Stimulated activated CD8-positive, alpha-beta memory T cell treated with anti-CD3 and anti-CD28 coated beads, Interleukin-7, amount 100 ng/mL, for 48 hours (primary cell): Measurements from ENCODE around the gene ACSS1.

Source experiments
- DNase-seq, 2 donors: peaks; one replicate each; pipeline ENCODE4 v3.0.0-alpha.2; 2020; ENCODE audit warnings: low read depth in 1 of 2; ENCODE audit errors: extremely low read depth in 1 of 2

ACSS1 gene

DNA sequence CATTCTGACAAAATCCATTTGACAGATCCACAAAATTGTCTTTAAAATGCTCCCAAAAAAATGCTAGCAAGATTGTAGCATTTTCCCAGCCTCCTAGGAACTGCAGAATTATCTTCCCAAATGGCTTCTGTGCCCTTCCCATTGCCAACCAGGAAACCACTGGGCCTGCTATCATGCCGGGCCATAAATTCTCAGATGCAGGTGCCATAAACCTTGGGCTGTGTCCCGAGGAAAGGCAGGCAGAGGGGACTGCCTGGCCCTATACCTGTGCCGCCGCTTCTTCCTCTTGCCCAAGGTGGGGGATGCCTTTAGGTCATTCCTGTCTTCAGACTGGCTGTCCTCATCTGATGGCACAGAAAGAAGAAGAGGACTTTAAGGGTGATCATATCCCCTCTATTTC lies 21.2 kb upstream of the ACSS1 start:
- DNase-seq = no peak

DNA sequence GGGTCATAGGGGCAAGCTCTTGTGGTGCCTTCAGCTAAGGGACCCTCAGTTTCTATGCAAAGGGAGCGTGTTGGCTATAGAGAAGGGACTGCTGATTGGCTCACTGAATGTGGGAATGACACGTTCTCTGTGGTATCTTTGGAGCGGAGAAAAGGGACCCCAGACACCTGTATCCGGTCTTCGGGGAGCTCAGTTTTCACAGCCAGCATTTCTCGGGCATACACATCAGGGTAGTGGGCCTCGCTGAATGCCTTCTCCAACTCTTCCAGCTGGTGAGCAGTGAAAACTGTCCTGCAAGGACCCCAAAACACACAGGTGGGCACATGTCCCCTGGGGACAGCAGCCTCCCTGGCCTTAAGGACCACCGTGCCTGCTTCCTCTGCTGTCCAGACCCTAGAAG lies 20.7 kb upstream of the ACSS1 start:
- DNase-seq = no peak

GRCh38 chr20:25077610-25078169 lies 19.8 kb upstream of the ACSS1 start:
- no peak for DNase-seq

DNA sequence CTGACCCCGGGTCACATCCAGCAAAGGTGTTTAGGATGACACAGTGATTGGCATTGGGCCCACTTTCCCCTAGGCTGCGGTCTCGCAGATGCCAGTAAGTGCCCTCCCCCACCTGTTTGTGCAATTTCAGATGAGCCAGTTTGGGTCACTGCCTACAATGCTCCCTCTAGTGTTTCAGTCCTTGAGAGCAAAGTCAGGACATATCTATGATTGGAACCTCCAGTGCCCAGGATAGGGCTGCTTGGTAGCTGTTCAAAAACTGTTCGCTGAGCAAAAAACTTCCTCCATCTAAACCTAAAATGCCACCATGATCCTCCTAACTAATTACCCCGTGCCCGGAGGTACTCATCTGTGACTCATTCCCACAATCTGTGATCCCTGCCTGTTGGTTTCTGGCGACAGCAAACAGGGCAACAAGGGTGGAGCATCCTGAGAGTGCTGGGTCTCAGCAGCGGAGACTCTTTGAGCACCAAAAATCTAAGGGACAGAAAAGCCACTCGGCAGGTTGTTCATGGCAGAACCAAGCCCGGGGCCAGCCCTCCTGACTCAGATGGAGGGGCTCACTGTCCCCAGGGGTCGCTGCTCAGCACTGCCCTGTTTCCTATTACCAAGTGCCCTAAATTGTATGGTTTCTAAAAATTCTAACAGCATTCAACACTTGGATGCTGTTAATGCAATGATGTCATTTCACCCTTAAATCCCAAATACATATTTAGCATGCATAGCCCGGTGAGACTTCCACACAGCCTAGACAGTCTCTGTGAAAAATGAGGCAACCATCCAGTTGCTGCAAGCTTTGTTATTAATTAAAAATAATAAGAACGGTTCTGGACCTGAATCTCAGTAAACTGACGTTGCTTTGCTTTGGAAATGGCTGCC lies 19.0 kb upstream of the ACSS1 start:
- DNase-seq = no peak

DNA sequence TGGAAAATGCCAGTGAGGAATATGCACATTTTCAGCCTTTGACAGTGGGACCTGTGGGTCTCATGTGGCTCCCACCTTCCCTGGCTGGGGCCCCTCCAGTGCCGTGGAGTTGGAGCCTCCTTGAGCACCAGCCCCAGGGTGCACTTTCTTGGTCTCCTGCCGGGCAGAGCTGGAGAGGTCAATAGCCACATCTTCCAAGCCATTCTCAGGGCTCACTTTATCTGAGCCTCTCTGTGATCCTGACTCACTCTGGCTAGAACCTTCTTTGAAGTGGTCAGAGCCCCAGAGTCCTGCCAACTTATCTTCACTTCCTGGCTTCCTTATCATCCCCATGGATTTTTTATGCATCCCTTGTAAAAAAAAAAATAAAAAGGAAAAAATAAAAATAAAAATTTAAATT lies 18.3 kb upstream of the ACSS1 start:
- DNase-seq = no peak

DNA sequence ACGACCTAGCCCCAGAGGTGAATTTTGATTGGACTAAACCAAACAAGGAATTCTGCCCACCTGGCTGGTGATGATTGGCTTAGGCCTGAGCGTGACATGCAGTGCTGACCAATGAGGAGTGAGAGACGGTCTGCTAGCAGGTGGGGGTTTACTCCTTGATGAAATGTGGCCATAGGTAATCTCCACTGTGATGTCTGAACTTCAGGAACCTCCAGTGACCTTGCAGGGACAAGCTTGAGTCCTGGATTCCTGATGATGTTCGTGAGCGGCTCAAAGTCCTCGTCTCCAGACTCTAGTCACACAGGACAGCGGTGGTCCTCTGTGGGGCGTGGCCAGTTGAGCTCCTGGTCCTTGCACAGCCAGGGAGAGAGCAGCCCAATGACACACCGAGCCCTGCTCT lies 15.6 kb upstream of the ACSS1 start:
- DNase-seq = no peak

DNA sequence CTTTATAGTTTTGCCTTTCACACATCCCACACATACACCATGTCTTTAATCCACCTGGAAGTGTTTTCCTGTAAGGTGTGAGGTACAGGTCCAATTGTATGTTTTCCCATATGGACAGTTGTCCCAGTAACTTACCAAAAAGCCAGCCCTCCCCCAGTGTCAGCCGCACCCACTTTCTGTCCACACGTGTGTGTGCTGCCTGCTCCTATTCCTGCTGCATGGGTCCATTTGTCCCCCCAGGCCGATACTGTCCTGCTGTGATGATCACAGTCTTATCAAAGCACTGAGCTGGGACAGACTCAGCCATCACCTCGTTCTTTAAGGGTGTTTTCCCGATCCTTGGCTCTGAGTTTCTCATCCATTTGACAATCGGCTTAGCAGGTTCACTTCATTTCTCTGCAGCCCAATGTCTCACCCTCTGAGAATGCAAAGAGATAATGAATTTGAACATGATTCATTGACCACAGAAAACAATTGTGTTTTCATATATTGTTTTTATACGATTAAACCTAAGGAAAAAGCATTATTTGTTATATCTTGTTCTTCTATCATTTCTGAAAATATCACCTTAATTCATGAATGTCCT lies 14.4 kb upstream of the ACSS1 start:
- DNase-seq = no peak

DNA sequence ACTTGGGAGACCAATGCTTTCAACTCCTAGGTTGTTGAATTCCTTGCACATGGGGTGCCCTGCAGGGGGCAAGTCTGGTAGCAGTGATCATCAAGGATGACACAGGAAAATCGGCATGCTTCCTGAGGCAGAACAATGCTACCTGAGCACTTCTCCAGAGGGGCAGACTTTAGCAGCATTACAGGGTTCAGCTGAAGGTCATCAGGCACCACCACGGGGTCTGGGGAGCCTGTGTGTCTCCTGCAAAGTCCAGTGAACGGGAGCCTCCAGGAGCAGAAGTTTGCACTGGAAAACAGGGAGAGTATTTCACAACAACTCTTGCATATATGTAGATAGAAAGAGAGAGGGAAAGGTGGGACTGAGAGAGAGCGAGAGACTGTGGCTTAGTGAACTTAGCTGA lies 13.8 kb upstream of the ACSS1 start:
- DNase-seq = no peak

DNA sequence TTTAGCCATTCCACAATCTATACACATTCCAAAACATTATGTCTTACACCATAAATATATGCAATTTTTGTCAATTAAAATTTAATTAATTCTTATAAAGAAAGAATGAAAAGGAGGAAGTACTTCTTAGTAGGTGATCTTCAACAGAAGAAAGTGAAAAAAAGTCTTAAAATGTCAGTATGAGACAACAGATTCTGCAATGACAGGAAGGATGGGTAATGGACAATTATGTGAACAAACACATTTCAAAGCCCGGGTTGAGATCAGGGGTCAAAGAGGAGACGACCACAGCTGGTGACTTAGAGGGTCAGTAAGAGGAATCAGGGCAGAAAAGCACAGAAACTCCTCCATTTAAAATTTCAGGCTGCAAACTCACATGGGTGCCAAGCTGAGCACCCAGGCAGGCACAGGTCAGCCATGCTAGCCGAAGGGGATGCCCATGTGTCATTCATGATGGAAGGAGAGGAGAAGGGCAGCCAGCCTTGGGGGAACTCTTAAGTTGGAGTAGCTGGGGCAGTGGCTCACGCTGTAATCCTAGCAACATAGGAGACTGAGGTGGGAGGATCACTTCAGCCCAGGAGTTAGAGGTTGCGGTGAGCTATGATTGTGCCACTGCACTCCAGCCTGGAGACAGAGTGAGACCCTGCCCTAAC lies 13.0 kb upstream of the ACSS1 start:
- no peak for DNase-seq

DNA sequence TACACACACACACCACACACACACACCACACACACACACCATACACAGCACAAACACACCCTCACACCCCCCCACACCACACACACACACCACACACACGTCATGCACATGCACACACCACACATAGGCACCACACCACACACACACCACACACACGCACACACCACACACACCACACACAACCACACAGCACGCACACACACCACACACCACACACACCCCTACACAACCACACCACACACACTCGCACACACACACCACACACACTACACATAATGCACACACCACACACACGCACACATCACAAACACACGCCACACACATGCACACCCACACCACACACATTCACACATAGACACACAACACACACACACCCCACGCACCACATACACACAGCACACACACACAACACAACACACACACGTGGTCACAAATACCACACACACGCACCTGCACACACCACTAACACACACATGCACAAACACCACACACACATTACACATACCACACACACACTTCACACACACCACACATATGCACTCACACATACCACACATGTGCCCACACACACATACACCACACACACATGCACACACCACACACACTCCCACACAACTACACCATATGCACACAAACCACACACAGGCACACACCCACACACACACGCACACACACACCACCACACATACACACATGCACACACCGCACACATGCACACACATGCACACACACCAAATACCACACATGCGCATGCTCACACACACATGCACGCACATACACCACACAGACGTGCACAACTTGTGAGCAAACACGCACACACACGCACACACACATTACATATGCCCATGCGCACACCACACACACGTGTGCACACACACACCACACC lies 9.4 kb upstream of the ACSS1 start:
- no peak for DNase-seq

GRCh38 chr20:25066386-25066785 lies 8.4 kb upstream of the ACSS1 start:
- no peak for DNase-seq

GRCh38 chr20:25065625-25066338 lies 7.8 kb upstream of the ACSS1 start:
- peak in 1 of 2 donors; percentile 17 for DNase-seq

DNA sequence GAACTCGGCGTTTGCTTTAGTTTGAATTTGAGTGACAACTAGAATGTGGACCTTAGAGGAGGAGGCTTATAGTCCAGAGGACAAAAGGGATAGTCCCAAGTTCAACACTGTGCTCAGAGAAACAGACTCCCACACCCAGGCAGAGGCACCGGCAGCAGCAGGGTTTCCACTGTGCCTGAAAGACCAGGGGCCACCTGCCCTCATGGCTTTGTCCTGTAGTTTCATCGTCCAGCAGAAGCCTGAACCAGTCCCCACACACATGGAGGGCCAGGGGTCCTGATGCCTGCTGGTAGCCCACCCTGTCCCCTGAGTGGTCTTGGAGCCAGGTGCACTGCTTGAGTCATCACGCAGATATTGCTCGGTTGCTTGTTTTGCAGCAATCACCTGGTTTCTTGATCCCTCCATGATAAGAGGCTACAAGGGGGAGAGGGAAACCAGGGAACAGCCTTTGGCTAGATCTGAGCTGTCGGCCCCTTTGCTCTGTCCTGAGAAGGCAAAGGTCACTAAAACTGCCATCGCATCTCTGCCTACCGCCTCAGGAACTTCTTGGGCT lies 7.2 kb upstream of the ACSS1 start:
- no peak for DNase-seq

DNA sequence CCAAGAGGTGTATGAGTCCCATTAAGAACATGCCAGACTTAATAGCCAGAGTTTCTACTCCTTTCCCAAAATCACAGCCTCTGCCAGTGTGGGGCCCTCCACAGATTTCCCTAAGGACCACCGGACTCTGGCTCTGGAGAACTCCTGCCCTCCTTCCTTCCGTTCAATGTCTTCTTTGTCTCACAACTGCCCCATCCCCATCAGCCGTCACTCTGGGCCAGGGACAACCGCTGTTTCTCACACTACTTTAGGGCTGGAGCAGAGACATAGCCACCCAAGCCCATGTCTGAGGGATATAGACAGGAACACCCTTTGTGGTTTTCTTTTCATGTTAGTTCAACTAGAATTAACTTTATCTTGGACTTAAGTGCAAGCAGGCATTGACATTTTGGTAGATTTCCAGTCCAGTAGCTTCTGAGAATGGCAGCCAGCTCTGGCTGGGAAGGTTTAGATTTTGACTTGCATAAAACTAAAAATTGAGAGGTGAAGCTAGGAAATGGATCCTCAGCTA lies 6.7 kb upstream of the ACSS1 start:
- DNase-seq = no peak

- no peak for DNase-seq
Observed at GRCh38 chr20:25063981-25064380, 6.0 kb upstream of the ACSS1 start.

DNA sequence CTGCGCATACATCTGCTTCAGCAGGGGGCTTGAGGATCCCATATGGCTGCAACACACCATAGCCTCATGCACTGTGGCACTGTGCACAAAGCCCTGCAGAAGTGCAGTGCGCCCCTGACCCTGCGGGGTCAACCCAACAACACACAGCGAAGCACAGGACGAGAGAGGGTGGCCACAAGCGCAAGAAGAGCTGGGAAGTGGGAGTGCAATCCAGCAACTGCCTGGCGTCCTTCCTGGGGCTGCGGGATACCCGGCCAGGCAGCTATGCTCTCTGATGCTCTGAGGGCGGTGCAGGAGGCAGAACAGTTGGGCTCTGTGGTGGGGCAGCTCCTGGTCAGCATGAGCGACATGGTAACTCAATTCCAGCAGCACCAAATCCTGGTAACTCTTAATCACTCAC lies 5.6 kb upstream of the ACSS1 start:
- DNase-seq = no peak

- DNase-seq = no peak
Observed at GRCh38 chr20:25062841-25063240, 4.9 kb upstream of the ACSS1 start.

GRCh38 chr20:25061821-25062530 lies 4.0 kb upstream of the ACSS1 start:
- DNase-seq = no peak
